ENCODE data around the gene DLEC1. TPM values are rescaled to one million over a fixed set of nuclear protein-coding genes. Genes with fewer than 3 reads are reported as not detected.

DLEC1 gene
- total and polyA plus RNA-seq, 2 of the 4 experiments (the other 2 are of a cell fraction), result 0.03 TPM; not detected in 1

- TF ChIP-seq RAD21 (IDR thresholded peaks at IDR 0.05; ENCODE audit: low read length) (no peak), ELK1 (IDR thresholded peaks at IDR 0.05; ENCODE audit: borderline replicate concordance, low read depth, low read length) (no peak), CHD1 (IDR thresholded peaks at IDR 0.05; ENCODE audit: low read depth, low read length) (no peak), MAZ (IDR thresholded peaks at IDR 0.05; ENCODE audit: borderline replicate concordance, low read depth, low read length) (no peak), RCOR1 (IDR thresholded peaks at IDR 0.05; ENCODE audit: insufficient replicate concordance, low read length) (no peak), MAFK (IDR thresholded peaks at IDR 0.05; ENCODE audit: low read depth, low read length) (no peak), CTCF (conservative IDR thresholded peaks at IDR 0.05; ENCODE audit: low read depth, low read length) (no peak), MXI1 (IDR thresholded peaks at IDR 0.05; ENCODE audit: borderline replicate concordance, low read depth, low read length) (no peak), FOS (IDR thresholded peaks at IDR 0.05; ENCODE audit: low read depth, low read length) (no peak), RFX5 (IDR thresholded peaks at IDR 0.05; ENCODE audit: low read depth, low read length) (no peak), USF2 (IDR thresholded peaks at IDR 0.05; ENCODE audit: low read depth, low read length) (no peak), SMC3 (IDR thresholded peaks at IDR 0.05; ENCODE audit: low read depth, low read length) (no peak), CEBPB (IDR thresholded peaks at IDR 0.05; ENCODE audit: low read depth, low read length) (no peak), POLR2A (IDR thresholded peaks at IDR 0.05; ENCODE audit: low read depth, low read length) (no peak), BHLHE40 (IDR thresholded peaks at IDR 0.05; ENCODE audit: low read depth, low read length) (no peak), NFE2L2 (IDR thresholded peaks at IDR 0.05; ENCODE audit: low read depth, low read length) (no peak)
- no peak overlapping the region for H2AK5ac ChIP-seq (ENCODE audit: low read depth, low read length)
- H4K91ac ChIP-seq (ENCODE audit: insufficient read depth, low read depth, low read length), result no peak overlapping the region
- whole genome bisulfite sequencing, 2 experiments (ENCODE audit: extremely low coverage in 2 of 2, insufficient read length in 1 of 2), result 55% methylated on average over 2 of the region's 6 CpGs; no CpG with 5 or more reads in 1 of the 2 experiments
- ATAC-seq (ENCODE audit: low read depth) (no peak), DNase-seq (no peak)
- no peaks in the 10 kb centered on the region for H3K9me1 ChIP-seq (ENCODE audit: insufficient read depth, low read length)
- H4K8ac ChIP-seq (ENCODE audit: low read depth in 2 of 2, low read length in 2 of 2), result no peak overlapping the region
- H3K4me3 ChIP-seq (ENCODE audit: insufficient read depth, low read depth, low read length), result no peak overlapping the region
- no peak overlapping the region for H3K9ac ChIP-seq (ENCODE audit: low read depth, low read length)
- H3K79me1 ChIP-seq (ENCODE audit: low read depth in 1 of 2, low read length in 2 of 2), result no peaks in the 10 kb centered on the region
- no peak overlapping the region for H2BK5ac ChIP-seq (ENCODE audit: low read depth, low read length, poor library complexity, severe bottlenecking)
- H3K18ac ChIP-seq (ENCODE audit: low read depth, low read length), result no peak overlapping the region
- H3K4me2 ChIP-seq (ENCODE audit: low read depth, low read length), result no peak overlapping the region
- H3K27ac ChIP-seq (ENCODE audit: insufficient read depth, low read length), result no peak overlapping the region
- H3K23ac ChIP-seq (ENCODE audit: low read depth, low read length), result no peak overlapping the region
- no peaks in the 10 kb centered on the region for H3K36me3 ChIP-seq (ENCODE audit: control insufficient read depth, insufficient read depth, low read length)
- H2BK15ac ChIP-seq (ENCODE audit: low read depth, low read length), result no peak overlapping the region
- in situ Hi-C loops (cut with MboI; ENCODE audit: low sequenced_read_pairs), result no loop called here
- POLR2A ChIA-PET (ENCODE audit: unreplicated experiment), result no interaction called here
- H2AFZ ChIP-seq (replicated peaks; ENCODE audit: low read length, poor library complexity), result peak overlapping the region; percentile 44
- no peak overlapping the region for H2BK120ac ChIP-seq (ENCODE audit: low read depth, low read length)
- H3K4me1 ChIP-seq (ENCODE audit: control insufficient read depth, insufficient read depth, low read length), result no peaks in the 10 kb centered on the region
- H4K5ac ChIP-seq (ENCODE audit: low read depth, low read length), result no peak overlapping the region
- no peak overlapping the region for H3K14ac ChIP-seq (replicated peaks; ENCODE audit: low read depth, low read length)
- no peak overlapping the region for H3K56ac ChIP-seq (ENCODE audit: extremely low read depth, insufficient read depth, low read length)
- intact Hi-C loops (cut with micrococcal nuclease), result no loop called here
- CTCF ChIA-PET, result no interaction called here
- peaks cover 14% of the 10 kb centered on the region for H3K27me3 ChIP-seq (ENCODE audit: control insufficient read depth, insufficient read depth, low read length)
- H2BK20ac ChIP-seq (ENCODE audit: low read depth, low read length), result no peak overlapping the region
- H4K20me1 ChIP-seq (ENCODE audit: insufficient read depth, low read length), result no peaks in the 10 kb centered on the region
- no TSS peak for BruUV-seq (replicated peaks)
- dilution Hi-C loops (cut with HindIII; ENCODE audit: low sequenced_read_pairs, unreplicated experiment), result no loop called here
- H3K9me3 ChIP-seq (ENCODE audit: control insufficient read depth, insufficient read depth, low read length), result no peaks in the 10 kb centered on the region
- no peak overlapping the region for H3K4ac ChIP-seq (ENCODE audit: low read depth, low read length)
- H2AK9ac ChIP-seq (replicated peaks; ENCODE audit: low read depth, low read length, poor library complexity), result no peak overlapping the region
These were observed 71.5 kb downstream of the DLEC1 start for GRCh38 chr3:38110314-38111050.
